SH-SY5Y (cell line): ENCODE measurements around the gene OSBPL10.

ENCODE experiments used
- GATA2 ChIP-seq: IDR thresholded peaks from 2 replicates; pipeline ENCODE4 v1.6.1; 2011; ENCODE audit warnings: mild to moderate bottlenecking, low read depth, low read length
- GATA3 ChIP-seq: IDR thresholded peaks from 2 replicates; pipeline ENCODE4 v1.6.1; 2011; ENCODE audit warnings: low read depth, mild to moderate bottlenecking, low read length, moderate library complexity

OSBPL10 gene

GRCh38 chr3:31953091-31953490, 28.0 kb downstream of the OSBPL10 start:
- TF ChIP-seq GATA3 (no peak), GATA2 (no peak)

- TF ChIP-seq GATA2, result no peak
- no peak for TF ChIP-seq GATA3
Measured at GRCh38 chr3:31952205-31952604, 28.9 kb downstream of the OSBPL10 start.

- TF ChIP-seq GATA2, result no peak
- TF ChIP-seq GATA3, result no peak
Measured at GRCh38 chr3:31948280-31948679, 32.8 kb downstream of the OSBPL10 start.

- TF ChIP-seq GATA3 (no peak), GATA2 (no peak)
Measured at GRCh38 chr3:31947671-31948091, 33.4 kb downstream of the OSBPL10 start.

- TF ChIP-seq GATA2 (no peak), GATA3 (no peak)
Measured at GRCh38 chr3:31947162-31947561, 33.9 kb downstream of the OSBPL10 start.

GRCh38 chr3:31946484-31947081, 34.5 kb downstream of the OSBPL10 start:
- TF ChIP-seq GATA3 (no peak), GATA2 (no peak)

- no peak for TF ChIP-seq GATA2
- no peak for TF ChIP-seq GATA3
Measured at GRCh38 chr3:31945738-31946052, 35.4 kb downstream of the OSBPL10 start.

GRCh38 chr3:31943041-31943440, 38.0 kb downstream of the OSBPL10 start:
- TF ChIP-seq GATA3 (no peak), GATA2 (no peak)

GRCh38 chr3:31942446-31942845, 38.6 kb downstream of the OSBPL10 start:
- TF ChIP-seq GATA2, result no peak
- TF ChIP-seq GATA3, result no peak

- no peak for TF ChIP-seq GATA2
- TF ChIP-seq GATA3, result no peak
Measured at GRCh38 chr3:31937225-31937624, 43.8 kb downstream of the OSBPL10 start.

- TF ChIP-seq GATA3 (no peak), GATA2 (no peak)
Measured at GRCh38 chr3:31936420-31937060, 44.5 kb downstream of the OSBPL10 start.

- TF ChIP-seq GATA2, result no peak
- no peak for TF ChIP-seq GATA3
Measured at GRCh38 chr3:31934866-31935265, 46.2 kb downstream of the OSBPL10 start.

- TF ChIP-seq GATA3, result no peak
- no peak for TF ChIP-seq GATA2
Measured at GRCh38 chr3:31934018-31934417, 47.0 kb downstream of the OSBPL10 start.

GRCh38 chr3:31932990-31933389, 48.1 kb downstream of the OSBPL10 start:
- TF ChIP-seq GATA3, result no peak
- no peak for TF ChIP-seq GATA2

GRCh38 chr3:31929826-31930502, 51.1 kb downstream of the OSBPL10 start:
- TF ChIP-seq GATA2, result no peak
- TF ChIP-seq GATA3, result no peak

GRCh38 chr3:31927811-31928210, 53.3 kb downstream of the OSBPL10 start:
- TF ChIP-seq GATA3 (no peak), GATA2 (no peak)
